GM12878 (cell line): ENCODE data around the gene LMO3. TPM values are rescaled to one million over a fixed set of nuclear protein-coding genes. Genes with fewer than 3 reads are reported as not detected.

Experiments
- ATAC-seq: fragments of 200-7000 bp; cut with Tn5 transposase; 3 replicates; pipeline ENCODE4 v1.9.1; 2020; ENCODE audit warnings: mild to moderate bottlenecking, moderate library complexity
- BruUV-seq: library from RNA; stranded (reverse); fragments of 400-500 nt; replicated peaks from 2 replicates; lab custom pipeline; 2021; lab: Mats Ljungman, UMichigan
- CTCF ChIA-PET: fragments of 300-600 bp; sonication (Branson Sonifier 250); formaldehyde crosslinking; extraction: SDS; loops from one replicate; lab custom pipeline; 2021; ENCODE audit warnings: inconsistent platforms; lab: Yijun Ruan, JAX
- POLR2A ChIA-PET: fragments of 350-600 bp; formaldehyde crosslinking; extraction: SDS; loops from one replicate; lab custom pipeline; 2021; ENCODE audit warnings: inconsistent platforms; lab: Charles Lee
- RAD21 ChIA-PET: fragments of 300-600 bp; sonication (Branson Sonifier 250); formaldehyde crosslinking; loops from one replicate; lab custom pipeline; 2023; ENCODE audit warnings: antibody characterized with exemption; ENCODE audit not compliant: unreplicated experiment; lab: Charles Lee
- SMC1A ChIA-PET: fragments of 300-600 bp; sonication (Branson Sonifier 250); formaldehyde crosslinking; loops from one replicate; lab custom pipeline; 2023; ENCODE audit not compliant: unreplicated experiment, uncharacterized antibody; lab: Charles Lee
- DNase-seq: peaks from one replicate; pipeline ENCODE4 v3.0.0-alpha.2; 2011; ENCODE audit warnings: low read depth, low spot score
- FAIRE-seq: peaks from 3 replicates; lab custom pipeline; 2011; peaks lifted over from hg19 to GRCh38; lab: Jason Lieb, UNC
- H2AFZ ChIP-seq: 2 replicates; pipeline ENCODE4 v1.6.0; 2011; ENCODE audit warnings: low read depth, low read length, control low read depth; ENCODE audit not compliant: control insufficient read depth
- H3K27ac ChIP-seq: 2 replicates; pipeline ENCODE4 v1.5.1; 2011; ENCODE audit warnings: control low read depth; ENCODE audit not compliant: control insufficient read depth, insufficient read depth
- H3K27me3 ChIP-seq, 2 experiments: replicated peaks in 1 of 2; 2 replicates each; pipeline versions ENCODE4 v1.6.0 to v1.6.1; 2011; ENCODE audit warnings: low read length in 1 of 2; ENCODE audit not compliant: control insufficient read depth in 2 of 2, insufficient read depth in 2 of 2
- H3K36me3 ChIP-seq, 2 experiments: 2 replicates each; pipeline ENCODE4 v1.5.1; 2011; ENCODE audit warnings: low read length in 1 of 2; ENCODE audit not compliant: control insufficient read depth in 2 of 2, insufficient read depth in 2 of 2
- H3K4me1 ChIP-seq: 2 replicates; pipeline ENCODE4 v1.6.1; 2011; ENCODE audit warnings: mild to moderate bottlenecking, low read length, moderate library complexity, mixed read lengths; ENCODE audit not compliant: control insufficient read depth, insufficient read depth
- H3K4me2 ChIP-seq: 2 replicates; pipeline ENCODE4 v1.6.0; 2011; ENCODE audit warnings: control low read depth; ENCODE audit not compliant: control insufficient read depth, insufficient read depth
- H3K4me3 ChIP-seq: fragments of 200-600 bp; sonication (generic); 2 replicates; pipeline ENCODE4 v1.5.1; 2016
- H3K79me2 ChIP-seq: 2 replicates; pipeline ENCODE4 v1.6.0; 2011; ENCODE audit warnings: low read length; ENCODE audit not compliant: control insufficient read depth, insufficient read depth
- H3K9ac ChIP-seq: 2 replicates; pipeline ENCODE4 v1.8.0; 2011; ENCODE audit warnings: low read length, control low read depth, mixed read lengths; ENCODE audit not compliant: control insufficient read depth, insufficient read depth
- H3K9me3 ChIP-seq: replicated peaks from 3 replicates; pipeline ENCODE4 v1.5.1; 2011; ENCODE audit warnings: mild to moderate bottlenecking, low read length; ENCODE audit not compliant: control insufficient read depth, insufficient read depth
- H4K20me1 ChIP-seq: 2 replicates; pipeline ENCODE4 v1.6.0; 2011; ENCODE audit not compliant: control insufficient read depth, insufficient read depth
- BCL3 ChIP-seq: IDR thresholded peaks from 2 replicates; pipeline ENCODE4 v1.6.1; 2011; ENCODE audit warnings: borderline replicate concordance, low read depth, mild to moderate bottlenecking, moderate library complexity, low read length; ENCODE audit not compliant: insufficient read depth, poor library complexity, severe bottlenecking
- BHLHE40 ChIP-seq, 2 experiments: fragments of 450-650 bp in 1 of 2; IDR thresholded peaks; 2 replicates each; pipeline ENCODE4 v1.6.1; 2011 to 2017; ENCODE audit warnings: low read depth in 2 of 2, borderline replicate concordance in 1 of 2, improper control_type of control experiment in 1 of 2, low read length in 1 of 2, mild to moderate bottlenecking in 1 of 2
- CREB1 ChIP-seq: IDR thresholded peaks from 2 replicates; pipeline ENCODE4 v1.6.1; 2012; ENCODE audit warnings: low read depth, mild to moderate bottlenecking, inconsistent platforms
- FOXM1 ChIP-seq: IDR thresholded peaks from 2 replicates; pipeline ENCODE4 v1.6.1; 2012; ENCODE audit warnings: low read depth, mild to moderate bottlenecking, inconsistent platforms, low read length, moderate library complexity
- PAX8 ChIP-seq: fragments of 450-650 bp; IDR thresholded peaks from 2 replicates; pipeline ENCODE4 v1.6.1; 2017; ENCODE audit warnings: mild to moderate bottlenecking, moderate library complexity
- SMAD5 ChIP-seq: IDR thresholded peaks from 2 replicates; pipeline ENCODE4 v1.6.1; 2016; ENCODE audit warnings: antibody characterized with exemption, low read depth
- ZZZ3 ChIP-seq: IDR thresholded peaks from 2 replicates; pipeline ENCODE4 v1.6.1; 2011; ENCODE audit warnings: low read depth; ENCODE audit not compliant: control insufficient read depth, insufficient read length
- WGBS: methylation state at CpG from one replicate; pipeline ENCODE4 v1.1.6; 2016; ENCODE audit warnings: low lambda C conversion rate; ENCODE audit not compliant: insufficient replicate concordance, insufficient coverage; ENCODE audit errors: missing lambda C conversion rate; 5-methylcytosine and 5-hydroxymethylcytosine counted together
- in situ Hi-C: fragments of 300-500 bp; cut with MboI; formaldehyde crosslinking; loops from 9 replicates; pipeline ENCODE4 v1.14.3; 2018; ENCODE audit warnings: mixed read lengths
- intact Hi-C: fragments of 100-400 bp; cut with micrococcal nuclease; formaldehyde crosslinking; loops from one replicate; pipeline ENCODE4 v1.14.2; 2022; ENCODE audit not compliant: unreplicated experiment
- polyA plus RNA-seq, 11 experiments: library from polyadenylated mRNA; depleted of rRNA in 4 of 11; unstranded in 6 of 11; stranded (reverse) in 5 of 11; fragments of >200 nt; fragmentation: Nextera tagmentation in 4 of 11; fragmentation: Illumina TruSeq in 1 of 11; extraction: Ambion mirVana in 4 of 11; extraction: Trizol in 1 of 11; gene quantifications; 1 replicate in 1 of 11; 2 replicates in 10 of 11; pipeline versions ENCODE4 v1.2.1 to v1.2.3, GENCODE V29; 2011 to 2016; ENCODE audit warnings: inconsistent platforms in 2 of 11, missing spikeins in 2 of 11, low read depth in 1 of 11
- total RNA-seq, 4 experiments: library from RNA; depleted of rRNA in 3 of 4; stranded (reverse); fragments of >200 nt in 3 of 4; fragmentation: Illumina TruSeq in 1 of 4; extraction: Trizol in 1 of 4; gene quantifications; 2 replicates each; pipeline versions ENCODE4 v1.2.1 to v1.2.3, GENCODE V29; 2013 to 2021

Gene LMO3
- total and polyA plus RNA-seq, 10 of the 15 experiments (the other 5 are each of a cell fraction or from before 2014, with no cell fraction given): 1.6 to 13.5 (median 1.9) TPM

- Histone ChIP-seq H3K36me3 (no peaks in the 10 kb centered on the region), H3K27ac (no peak overlapping the region), H3K9me3 (no peaks in the 10 kb centered on the region), H4K20me1 (no peaks in the 10 kb centered on the region)
- RAD21 ChIA-PET: interaction anchor here (1.1 kb wide), 1 partner anchor 130 kb away, joined by 3 read pairs; no protein-coding TSS in a partner anchor
- no peak for ATAC-seq
- DNase-seq: no peak
- BruUV-seq: no TSS peak
- no peak for TF ChIP-seq ZZZ3
- no peak for TF ChIP-seq SMAD5
- no peak for TF ChIP-seq CREB1
- TF ChIP-seq BHLHE40 (IDR thresholded peaks at IDR 0.05; ENCODE audit: borderline replicate concordance in 1 of 2, low read depth in 2 of 2, low read length in 1 of 2): no peak
- no peak for TF ChIP-seq PAX8
- no peak for TF ChIP-seq BCL3
- no peak for TF ChIP-seq FOXM1
- TF ChIP-seq, all 136 proteins: peak for 0
- 15% methylated on average over 7 of the region's 7 CpGs for WGBS
- H3K27me3 ChIP-seq: no peaks in the 10 kb centered on the region
- in situ Hi-C loops (no loop called here), intact Hi-C loops (no loop called here)
- no peak for FAIRE-seq
- no peak overlapping the region for H3K4me2 ChIP-seq
- H3K9ac ChIP-seq: no peak overlapping the region
- POLR2A ChIA-PET: no interaction called here
- H3K4me1 ChIP-seq: no peaks in the 10 kb centered on the region
- CTCF ChIA-PET: interaction anchor here (1.0 kb wide), 1 partner anchor 14 kb away, joined by 3 read pairs; no protein-coding TSS in a partner anchor
- H3K4me3 ChIP-seq: no peak overlapping the region
- SMC1A ChIA-PET: interaction anchor here (0.8 to 2.3 kb wide), 7 partner anchors 9 to 51 kb away, joined by 3 to 13 read pairs (median 4); no protein-coding TSS in a partner anchor
- no peak overlapping the region; the same call in 1 of the 2 replicates for H2AFZ ChIP-seq
- H3K79me2 ChIP-seq: no peaks in the 10 kb centered on the region
Measured at GRCh38 chr12:16555630-16556029, 50.3 kb downstream of the LMO3 start.
